GM21786 (cell line): ENCODE measurements around the gene SEC22C.
"Not testable (repeated sequence)": the region's sequence is repeated elsewhere in the genome, so short reads cannot be mapped to it uniquely, and the experiment has no call there.

Experiments
- ATAC-seq: cut with Tn5 transposase; IDR thresholded peaks from one replicate; pipeline ENCODE4 v1.9.1; 2021; ENCODE audit not compliant: unreplicated experiment

SEC22C gene

GRCh38 chr3:42582474-42583070 lies 805 bp upstream of the SEC22C start:
- no peak for ATAC-seq

GRCh38 chr3:42581400-42581708 lies 413 bp downstream of the SEC22C start:
- ATAC-seq, result no peak

GRCh38 chr3:42579346-42579745 lies 2.4 kb downstream of the SEC22C start:
- not testable (repeated sequence) for ATAC-seq

- no peak for ATAC-seq
Measured at GRCh38 chr3:42578054-42578453, 3.7 kb downstream of the SEC22C start.

GRCh38 chr3:42575137-42575741 lies 6.5 kb downstream of the SEC22C start:
- ATAC-seq, result no peak

GRCh38 chr3:42572278-42572677 lies 9.5 kb downstream of the SEC22C start:
- no peak for ATAC-seq

- no peak for ATAC-seq
Measured at GRCh38 chr3:42569593-42570142, 12.1 kb downstream of the SEC22C start.

GRCh38 chr3:42562047-42562907 lies 19.5 kb downstream of the SEC22C start:
- ATAC-seq, result no peak

GRCh38 chr3:42557854-42558253 lies 23.9 kb downstream of the SEC22C start:
- ATAC-seq, result no peak

GRCh38 chr3:42556817-42557216 lies 24.9 kb downstream of the SEC22C start:
- not testable (repeated sequence) for ATAC-seq

GRCh38 chr3:42556089-42556632 lies 25.6 kb downstream of the SEC22C start:
- no peak for ATAC-seq

- ATAC-seq, result no peak
Measured at GRCh38 chr3:42552830-42553229, 28.9 kb downstream of the SEC22C start.

- no peak for ATAC-seq
Measured at GRCh38 chr3:42550250-42550649, 31.5 kb downstream of the SEC22C start.

GRCh38 chr3:42549131-42549530 lies 32.6 kb downstream of the SEC22C start:
- no peak for ATAC-seq

- ATAC-seq, result no peak
Measured at GRCh38 chr3:42547401-42547945, 34.3 kb downstream of the SEC22C start.

GRCh38 chr3:42546691-42547213 lies 35.0 kb downstream of the SEC22C start:
- no peak for ATAC-seq

GRCh38 chr3:42545284-42545900 lies 36.4 kb downstream of the SEC22C start:
- ATAC-seq, result no peak

- ATAC-seq, result no peak
Measured at GRCh38 chr3:42544492-42545283, 37.1 kb downstream of the SEC22C start.

- no peak for ATAC-seq
Measured at GRCh38 chr3:42541079-42541478, 40.7 kb downstream of the SEC22C start.
